Activated CD4-positive, alpha-beta T cell treated with anti-CD3 and anti-CD28 coated beads, Interleukin-2, amount 50 U/mL, for 4 hours (primary cell): ENCODE data around the gene FAM13A.
"Not testable (repeated sequence)": the region's sequence is repeated elsewhere in the genome, so short reads cannot be mapped to it uniquely, and the experiment has no call there.

ENCODE experiments used
- DNase-seq, 2 experiments: peaks; one replicate each; pipeline ENCODE4 v3.0.0-alpha.2; 2020

The FAM13A gene

GRCh38 chr4:89056953-89057398 is at the start of gene FAM13A:
FAM13A (minus strand) TSS chr4:89057185; CDS start chr4:89056964, 221 bp downstream.
- no peak for DNase-seq

- DNase-seq, result no peak
Observed at GRCh38 chr4:89105726-89106125, 48.7 kb upstream of the FAM13A start.

GRCh38 chr4:89101256-89102161 is 44.5 kb upstream of the FAM13A start:
- no peak for DNase-seq

GRCh38 chr4:89100853-89101252 is 43.9 kb upstream of the FAM13A start:
- DNase-seq, result no peak

- DNase-seq, result no peak
Observed at GRCh38 chr4:89099471-89099870, 42.5 kb upstream of the FAM13A start.

GRCh38 chr4:89099034-89099433 is 42.0 kb upstream of the FAM13A start:
- no peak for DNase-seq

GRCh38 chr4:89078300-89078699 is 21.3 kb upstream of the FAM13A start:
- DNase-seq, result no peak

- DNase-seq, result no peak
Observed at GRCh38 chr4:89077761-89078160, 20.8 kb upstream of the FAM13A start.

- DNase-seq, result no peak
Observed at GRCh38 chr4:89072921-89073320, 15.9 kb upstream of the FAM13A start.

GRCh38 chr4:89071311-89071710 is 14.3 kb upstream of the FAM13A start:
- DNase-seq, result no peak

GRCh38 chr4:89070041-89070440 is 13.1 kb upstream of the FAM13A start:
- DNase-seq, result no peak

GRCh38 chr4:89069481-89069880 is 12.5 kb upstream of the FAM13A start:
- DNase-seq, result no peak

- no peak for DNase-seq
Observed at GRCh38 chr4:89067417-89067816, 10.4 kb upstream of the FAM13A start.

- DNase-seq, result no peak
Observed at GRCh38 chr4:89064848-89065247, 7.9 kb upstream of the FAM13A start.

- DNase-seq, result not testable (repeated sequence)
Observed at GRCh38 chr4:89057844-89058243, 859 bp upstream of the FAM13A start.

GRCh38 chr4:89056292-89056952 is 563 bp downstream of the FAM13A start:
- no peak for DNase-seq

- DNase-seq, result no peak
Observed at GRCh38 chr4:89055157-89056080, 1.6 kb downstream of the FAM13A start.

- no peak for DNase-seq
Observed at GRCh38 chr4:89054627-89055026, 2.4 kb downstream of the FAM13A start.

GRCh38 chr4:89049853-89050252 is 7.1 kb downstream of the FAM13A start:
- DNase-seq, result no peak

- no peak for DNase-seq
Observed at GRCh38 chr4:89048906-89049601, 7.9 kb downstream of the FAM13A start.

GRCh38 chr4:89044147-89044900 is 12.7 kb downstream of the FAM13A start:
- DNase-seq, result no peak

GRCh38 chr4:89042055-89042454 is 14.9 kb downstream of the FAM13A start:
- no peak for DNase-seq
